ENCODE results near the gene CDKAL1. TPM values are rescaled to one million over a fixed set of nuclear protein-coding genes. Genes with fewer than 3 reads are reported as not detected.

The CDKAL1 gene
- total RNA-seq, 2 donors from 2014 or later, result 12.1 to 19.0 TPM

- intact Hi-C loops (cut with DNase I), result no loop called here
- Histone ChIP-seq H3K27me3 (replicated peaks; ENCODE audit: insufficient read depth) (no peaks in the 10 kb centered on the region), H3K9me3 (no peaks in the 10 kb centered on the region), H3K4me3 (no peak overlapping the region), H3K4me1 (replicated peaks) (no peaks in the 10 kb centered on the region), H3K27ac (no peak overlapping the region), H3K36me3 (no peaks in the 10 kb centered on the region)
- TF ChIP-seq POLR2AphosphoS5 (IDR thresholded peaks at IDR 0.05), result no peak
- no peak for TF ChIP-seq CTCF (IDR thresholded peaks at IDR 0.05)
- TF ChIP-seq POLR2A (IDR thresholded peaks at IDR 0.05), result no peak
- DNase-seq (ENCODE audit: low spot score), result no peak
- WGBS, result 79% methylated on average over 14 of the region's 14 CpGs
These were observed 736.5 kb downstream of the CDKAL1 start for GRCh38 chr6:21270636-21271201.

DNA sequence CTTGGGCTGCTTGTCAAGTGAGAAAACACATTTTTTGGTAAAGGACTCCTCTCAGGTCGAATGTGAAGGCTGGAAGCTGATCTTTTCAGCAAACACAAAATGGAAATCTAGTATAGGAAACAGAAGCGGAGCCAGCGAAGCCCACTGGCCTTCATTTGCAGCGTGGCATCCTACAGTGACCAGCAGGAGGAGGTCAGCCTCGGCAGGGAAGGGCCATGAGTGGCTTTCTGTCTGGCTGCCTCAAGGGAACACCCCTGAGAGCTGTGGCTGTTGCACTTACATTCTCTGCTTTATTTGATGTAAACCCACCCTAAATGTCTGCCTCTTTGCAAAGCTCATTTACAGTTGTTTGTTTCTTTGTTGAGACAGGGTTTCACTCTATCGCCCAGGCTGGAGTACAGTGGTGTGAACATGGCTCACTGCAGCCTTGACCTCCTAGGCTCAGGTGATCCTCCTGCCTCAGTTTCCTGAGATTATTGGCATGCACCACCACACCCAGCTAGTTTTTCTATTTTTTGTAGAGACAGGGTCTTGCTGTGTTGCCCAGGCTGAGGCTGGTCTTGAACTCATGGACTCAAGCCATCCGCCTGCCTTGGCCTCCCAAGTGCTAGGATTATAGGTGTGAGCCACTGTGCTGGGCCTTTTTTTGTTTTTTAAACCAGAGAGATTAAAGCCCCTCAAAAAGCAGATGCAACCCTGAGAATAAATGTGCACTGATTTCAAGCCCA, 737.3 kb downstream of the CDKAL1 start:
- DNase-seq (ENCODE audit: low spot score), result no peak
- Histone ChIP-seq H3K27ac (no peak overlapping the region), H3K27me3 (replicated peaks; ENCODE audit: insufficient read depth) (no peaks in the 10 kb centered on the region), H3K9me3 (no peaks in the 10 kb centered on the region), H3K4me1 (replicated peaks) (no peaks in the 10 kb centered on the region), H3K36me3 (no peaks in the 10 kb centered on the region), H3K4me3 (no peak overlapping the region)
- WGBS, result 89% methylated on average over 7 of the region's 7 CpGs
- intact Hi-C loops (cut with DNase I), result no loop called here
- no peak for TF ChIP-seq CTCF (IDR thresholded peaks at IDR 0.05)

GRCh38 chr6:21273451-21273850, 739.2 kb downstream of the CDKAL1 start:
- 82% methylated on average over 2 of the region's 2 CpGs for WGBS

DNA sequence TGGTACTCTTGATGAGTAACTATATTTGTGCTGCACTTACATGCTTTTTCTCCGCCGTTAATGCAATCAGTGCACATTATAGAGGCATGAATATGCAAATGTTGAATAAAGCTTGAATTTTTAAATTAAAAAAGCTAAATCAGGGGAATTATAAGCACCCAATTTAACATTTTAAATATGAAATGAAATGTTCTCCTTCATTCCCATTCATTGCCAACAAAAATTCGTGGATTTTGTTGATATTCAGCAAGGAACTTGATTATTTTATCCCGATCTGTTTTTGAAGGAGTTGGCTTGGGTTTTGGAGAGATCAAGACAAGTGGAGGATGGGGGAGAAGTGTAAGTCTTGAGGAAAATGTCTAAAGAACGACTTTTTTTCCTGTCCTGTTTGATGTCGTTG, 740.6 kb downstream of the CDKAL1 start:
- intact Hi-C loops (cut with DNase I), result no loop called here
- no peaks in the 10 kb centered on the region for H3K36me3 ChIP-seq
- H3K27me3 ChIP-seq (replicated peaks; ENCODE audit: insufficient read depth), result no peaks in the 10 kb centered on the region
- no peak for DNase-seq (ENCODE audit: low spot score)
- WGBS, result 91% methylated on average over 6 of the region's 6 CpGs
- no peaks in the 10 kb centered on the region for H3K9me3 ChIP-seq
- TF ChIP-seq POLR2A (IDR thresholded peaks at IDR 0.05) (no peak), POLR2AphosphoS5 (IDR thresholded peaks at IDR 0.05) (no peak), CTCF (IDR thresholded peaks at IDR 0.05) (no peak)
- no peaks in the 10 kb centered on the region for H3K4me1 ChIP-seq (replicated peaks)
- no peak overlapping the region for H3K4me3 ChIP-seq
- H3K27ac ChIP-seq, result no peak overlapping the region

More at GRCh38 chr6:21273451-21273850, 739.2 kb downstream of the CDKAL1 start:
- intact Hi-C loops (cut with DNase I), result no loop called here
- DNase-seq (ENCODE audit: low spot score), result no peak
- TF ChIP-seq POLR2AphosphoS5 (IDR thresholded peaks at IDR 0.05) (no peak), POLR2A (IDR thresholded peaks at IDR 0.05) (no peak), CTCF (IDR thresholded peaks at IDR 0.05) (no peak)
- Histone ChIP-seq H3K27me3 (replicated peaks; ENCODE audit: insufficient read depth) (no peaks in the 10 kb centered on the region), H3K27ac (no peak overlapping the region), H3K9me3 (no peaks in the 10 kb centered on the region), H3K4me3 (no peak overlapping the region), H3K4me1 (replicated peaks) (no peaks in the 10 kb centered on the region), H3K36me3 (no peaks in the 10 kb centered on the region)

Data from prostate gland (tissue), 2 donors.